ENCODE measurements around the gene S100A6.

Gene S100A6

DNA sequence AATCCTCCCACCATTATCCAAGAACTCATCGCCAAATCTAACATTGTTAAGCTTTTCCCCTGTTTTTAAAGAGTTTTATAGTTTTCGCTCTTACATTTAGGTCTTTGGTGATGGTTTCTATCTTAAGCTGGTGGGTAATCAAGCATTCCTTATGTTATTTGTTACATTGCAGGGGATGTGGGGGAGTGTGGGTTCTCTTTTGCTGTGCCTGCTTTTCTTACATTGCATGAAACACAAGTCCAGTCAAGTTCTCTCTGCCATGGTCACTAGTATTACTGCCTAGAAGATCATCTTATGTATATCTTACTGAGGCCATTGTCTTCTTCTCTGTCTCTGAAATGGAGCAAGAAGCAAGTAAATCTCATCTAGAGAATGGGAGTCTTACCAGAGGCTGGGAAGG is 48.1 kb downstream of the S100A6 start:
- H3K27ac ChIP-seq = no peak overlapping the region
- TF ChIP-seq, protein P1, sequence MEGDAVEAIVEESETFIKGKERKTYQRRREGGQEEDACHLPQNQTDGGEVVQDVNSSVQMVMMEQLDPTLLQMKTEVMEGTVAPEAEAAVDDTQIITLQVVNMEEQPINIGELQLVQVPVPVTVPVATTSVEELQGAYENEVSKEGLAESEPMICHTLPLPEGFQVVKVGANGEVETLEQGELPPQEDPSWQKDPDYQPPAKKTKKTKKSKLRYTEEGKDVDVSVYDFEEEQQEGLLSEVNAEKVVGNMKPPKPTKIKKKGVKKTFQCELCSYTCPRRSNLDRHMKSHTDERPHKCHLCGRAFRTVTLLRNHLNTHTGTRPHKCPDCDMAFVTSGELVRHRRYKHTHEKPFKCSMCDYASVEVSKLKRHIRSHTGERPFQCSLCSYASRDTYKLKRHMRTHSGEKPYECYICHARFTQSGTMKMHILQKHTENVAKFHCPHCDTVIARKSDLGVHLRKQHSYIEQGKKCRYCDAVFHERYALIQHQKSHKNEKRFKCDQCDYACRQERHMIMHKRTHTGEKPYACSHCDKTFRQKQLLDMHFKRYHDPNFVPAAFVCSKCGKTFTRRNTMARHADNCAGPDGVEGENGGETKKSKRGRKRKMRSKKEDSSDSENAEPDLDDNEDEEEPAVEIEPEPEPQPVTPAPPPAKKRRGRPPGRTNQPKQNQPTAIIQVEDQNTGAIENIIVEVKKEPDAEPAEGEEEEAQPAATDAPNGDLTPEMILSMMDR (conservative IDR thresholded peaks at IDR 0.05) = no peak
- TF ChIP-seq ZFX (IDR thresholded peaks at IDR 0.05) = no peak

DNA sequence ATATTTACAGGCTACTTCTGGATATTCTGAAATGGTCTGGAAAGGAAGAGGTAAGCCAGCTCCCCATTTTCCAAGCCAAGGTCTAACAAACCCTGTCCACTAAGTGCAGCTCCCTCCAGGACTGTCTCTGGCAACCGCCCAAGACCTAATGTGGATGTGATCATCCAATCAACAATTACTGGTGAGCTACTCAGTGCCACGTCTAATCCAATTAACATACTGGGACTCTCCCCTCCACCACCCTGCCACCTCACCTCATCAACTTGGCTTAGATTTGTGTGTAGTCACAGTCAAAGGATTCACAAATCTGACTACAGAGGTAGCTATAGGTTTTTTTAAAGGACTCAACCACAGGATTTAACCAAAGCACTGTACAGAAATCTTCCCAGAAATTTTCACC is 49.9 kb downstream of the S100A6 start:
- no peak overlapping the region for H3K27ac ChIP-seq
- no peak for TF ChIP-seq ZFX (IDR thresholded peaks at IDR 0.05)
- TF ChIP-seq, protein P1 (conservative IDR thresholded peaks at IDR 0.05) = no peak

Data from C4-2B (cell line).